ENCODE measurements around the gene IFNL3.
"Not testable (repeated sequence)": the region's sequence is repeated elsewhere in the genome, so short reads cannot be mapped to it uniquely, and the experiment has no call there.

The IFNL3 gene

DNA sequence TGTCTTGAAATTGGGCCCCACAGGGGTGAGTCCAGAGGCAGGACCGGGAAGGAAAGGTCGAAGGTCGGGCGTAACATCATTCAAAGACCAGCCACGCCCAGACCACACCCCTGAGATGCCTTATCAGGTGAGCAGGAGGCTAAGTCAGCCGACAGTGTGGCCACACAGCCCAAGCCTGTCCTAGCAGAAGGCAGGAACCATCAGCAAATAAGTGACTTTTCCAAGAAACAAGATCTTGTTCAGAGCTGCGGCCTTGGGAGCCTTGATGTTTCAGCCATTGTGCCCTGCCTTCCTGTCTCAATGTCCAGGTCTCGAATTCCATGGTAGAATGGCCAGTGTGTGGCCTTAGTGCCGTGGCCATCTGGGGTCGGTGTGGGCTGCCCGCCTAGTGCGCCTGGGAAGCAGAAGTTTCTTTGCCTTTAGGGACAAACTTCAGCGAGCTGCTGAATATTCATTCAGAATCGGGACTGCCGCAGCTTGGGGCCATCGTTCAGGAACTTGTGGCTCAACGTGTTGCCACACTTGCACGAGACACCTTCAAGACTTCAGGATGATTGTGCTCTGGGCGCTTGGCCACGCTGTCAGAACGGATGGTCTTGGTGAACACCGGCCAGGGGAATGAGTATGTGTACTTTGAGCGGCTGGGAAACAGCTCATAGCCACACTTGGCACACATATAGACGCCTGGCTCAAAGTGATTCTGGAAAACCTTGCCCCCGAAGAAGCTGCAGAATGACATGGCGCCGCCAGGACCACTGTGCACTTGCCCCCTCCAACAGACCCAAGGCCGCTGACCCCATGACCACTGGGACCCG lies 9.9 kb upstream of the IFNL3 start:
- intact Hi-C loops (cut with DNase I) = no loop called here
- DNase-seq = peak in 2 of 10 donors; percentile 53 to 63

DNA sequence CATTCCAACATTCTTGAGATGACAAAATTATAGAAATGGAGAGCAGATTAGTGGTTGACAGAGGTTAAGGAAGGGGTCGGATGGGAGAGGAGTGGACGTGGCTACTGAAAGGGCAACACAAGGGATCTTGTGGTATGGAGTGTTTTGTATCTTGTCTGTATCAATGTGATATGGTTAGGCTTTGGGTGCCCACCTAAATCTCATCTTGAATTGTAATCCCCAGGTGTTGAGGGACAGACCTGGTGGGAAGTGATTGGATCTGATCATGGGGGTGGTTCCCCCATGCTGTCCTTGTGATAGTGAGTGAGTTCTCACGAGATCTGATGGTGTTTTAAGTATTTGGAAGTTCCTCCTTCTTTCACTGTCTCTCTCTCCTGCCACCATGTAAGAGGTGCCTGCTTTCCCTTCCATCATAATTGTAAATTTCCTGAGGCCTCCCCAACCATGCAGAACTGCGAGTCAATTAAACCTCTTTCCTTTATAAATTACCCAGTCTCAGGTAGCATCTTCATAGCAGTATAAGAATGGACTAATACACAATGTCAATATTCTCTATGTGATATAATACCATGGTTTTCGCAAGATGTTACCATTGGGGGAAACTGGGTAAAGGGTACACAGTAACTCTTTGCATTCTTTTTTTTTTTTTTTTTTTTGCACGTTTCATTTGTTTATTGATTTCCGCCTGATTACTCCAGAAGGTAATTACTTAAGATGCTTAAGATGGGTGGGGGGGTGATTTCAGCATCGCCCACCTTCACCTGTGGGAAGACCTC lies 8.8 kb upstream of the IFNL3 start:
- DNase-seq = no peak
- intact Hi-C loops (cut with DNase I) = no loop called here

DNA sequence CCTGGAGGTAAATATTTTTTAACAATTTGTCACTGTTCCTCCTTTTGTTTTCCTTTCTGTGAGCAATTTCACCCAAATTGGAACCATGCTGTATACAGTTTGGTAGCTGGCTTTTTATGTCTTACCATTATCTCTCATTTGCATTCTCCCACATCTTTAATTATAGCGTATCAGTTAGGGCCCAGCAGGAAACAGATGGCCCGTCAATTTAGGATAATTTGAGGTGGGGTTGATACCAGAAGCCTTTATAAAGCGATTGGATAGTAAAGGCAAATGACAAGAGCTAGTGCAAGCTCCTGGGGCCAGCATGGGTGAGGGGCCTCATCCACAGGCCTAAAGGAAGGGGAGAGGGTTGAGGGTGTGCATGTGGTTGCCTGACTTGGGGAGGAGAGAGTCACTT lies 7.7 kb upstream of the IFNL3 start:
- intact Hi-C loops (cut with DNase I) = no loop called here
- no peak for DNase-seq

DNA sequence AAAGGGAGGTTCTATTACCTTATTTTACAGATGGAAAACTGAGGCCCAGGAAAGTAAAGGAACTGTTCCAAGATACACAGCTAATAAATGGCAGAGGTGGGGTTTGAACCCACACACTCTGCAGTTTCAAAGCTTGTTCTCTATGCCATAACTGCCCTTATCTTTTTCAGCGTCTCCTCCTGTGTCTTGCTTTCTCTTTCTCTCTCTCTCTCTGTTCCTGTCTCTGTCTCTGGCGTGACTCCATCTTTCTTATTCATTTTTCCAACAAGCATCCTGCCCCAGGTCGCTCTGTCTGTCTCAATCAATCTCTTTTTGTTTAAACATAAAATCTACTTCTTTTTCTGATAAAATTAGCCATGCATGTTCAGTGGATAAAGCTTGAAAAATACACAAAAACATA lies 7.0 kb upstream of the IFNL3 start:
- DNase-seq = no peak
- intact Hi-C loops (cut with DNase I) = no loop called here

DNA sequence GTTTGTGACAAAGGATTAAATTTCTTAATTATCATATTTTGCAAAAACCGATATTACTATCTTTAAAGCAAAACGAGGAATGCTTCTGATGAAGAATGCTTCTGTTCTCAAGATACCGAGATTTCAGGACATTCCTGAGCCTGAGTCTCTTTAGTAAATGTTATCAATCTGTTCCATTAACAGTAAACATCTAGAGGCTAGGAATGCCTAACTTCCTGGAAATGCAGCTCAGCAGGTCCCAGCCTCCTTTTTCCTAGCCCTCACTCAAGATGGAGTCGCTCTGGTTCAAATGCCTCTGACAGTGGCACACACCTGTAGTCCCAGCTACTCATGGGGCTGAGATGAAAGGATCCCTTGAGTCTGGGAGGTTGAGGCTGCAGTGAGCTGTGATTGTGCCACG lies 6.3 kb upstream of the IFNL3 start:
- DNase-seq = no peak
- intact Hi-C loops (cut with DNase I) = no loop called here

DNA sequence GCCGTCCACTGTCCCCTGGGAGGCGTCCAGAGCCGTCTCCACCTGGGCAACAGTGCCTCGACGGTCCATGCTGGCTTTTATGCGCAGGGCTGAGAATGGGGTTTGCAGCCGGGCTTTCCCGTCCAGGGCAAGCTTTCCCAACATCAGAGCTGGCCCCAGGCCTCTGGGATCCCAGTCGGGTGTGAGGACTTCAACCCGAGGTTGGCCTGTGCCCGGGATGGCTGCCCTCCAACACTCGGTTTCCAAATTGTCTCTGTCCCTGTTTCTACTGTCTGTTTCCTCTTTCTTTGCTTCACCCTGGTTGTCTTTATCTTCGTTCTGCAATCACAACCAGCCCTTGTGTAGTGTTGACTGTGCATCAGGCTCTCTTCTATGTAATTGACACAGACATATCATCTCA lies 4.0 kb upstream of the IFNL3 start, which contains the start of gene IFNL4:
TSS of gene IFNL4 (minus strand) at position 51 of the 400 bp plus-strand sequence.
- intact Hi-C loops (cut with DNase I) = no loop called here
- peak in 1 of 10 donors; percentile 49 for DNase-seq

DNA sequence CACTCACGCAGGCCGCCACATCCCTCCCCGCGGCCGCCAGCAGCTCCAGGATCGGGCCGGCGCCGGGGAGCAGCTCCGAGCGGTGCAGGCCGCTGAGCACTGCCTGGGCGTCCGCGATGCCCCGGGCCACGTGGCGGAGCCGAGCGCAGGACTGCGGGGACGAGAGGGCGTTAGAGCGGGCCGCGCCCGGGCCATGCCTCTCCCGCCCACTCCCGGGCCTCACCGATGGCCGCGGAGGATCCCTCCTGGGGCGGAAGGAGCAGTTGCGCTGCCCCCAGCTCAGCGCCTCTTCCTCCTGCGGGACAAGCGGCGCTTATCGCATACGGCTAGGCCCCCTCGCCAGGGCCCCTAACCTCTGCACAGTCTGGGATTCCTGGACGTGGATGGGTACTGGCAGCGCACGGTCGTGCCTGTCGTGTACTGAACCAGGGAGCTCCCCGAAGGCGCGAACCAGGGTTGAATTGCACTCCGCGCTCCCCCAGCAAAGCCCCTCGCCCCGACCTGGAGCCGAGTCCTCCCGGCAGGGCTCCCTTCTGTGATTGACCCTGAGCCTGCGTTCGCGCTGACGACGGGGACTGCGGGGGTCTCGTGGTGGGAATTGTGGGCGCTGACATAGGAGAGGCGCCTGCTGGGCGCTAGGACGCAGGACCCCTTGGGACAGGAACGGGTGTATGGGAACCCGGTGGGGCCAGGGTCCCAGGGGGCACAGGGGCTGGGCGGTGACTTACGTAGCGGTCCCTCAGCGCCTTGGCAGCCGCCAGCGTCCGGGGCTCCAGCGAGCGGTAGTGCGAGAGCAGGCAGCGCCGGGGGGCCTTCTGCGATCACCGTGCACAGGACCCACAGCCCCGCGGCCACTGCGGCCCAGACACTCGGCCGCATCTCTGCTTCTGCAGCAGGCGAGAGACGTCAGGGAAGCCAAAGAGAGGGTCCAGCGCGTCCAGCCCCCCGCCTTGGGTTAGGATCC lies 3.2 kb upstream of the IFNL3 start:
- peak in 2 of 10 donors; percentile 19 to 84 for DNase-seq

DNA sequence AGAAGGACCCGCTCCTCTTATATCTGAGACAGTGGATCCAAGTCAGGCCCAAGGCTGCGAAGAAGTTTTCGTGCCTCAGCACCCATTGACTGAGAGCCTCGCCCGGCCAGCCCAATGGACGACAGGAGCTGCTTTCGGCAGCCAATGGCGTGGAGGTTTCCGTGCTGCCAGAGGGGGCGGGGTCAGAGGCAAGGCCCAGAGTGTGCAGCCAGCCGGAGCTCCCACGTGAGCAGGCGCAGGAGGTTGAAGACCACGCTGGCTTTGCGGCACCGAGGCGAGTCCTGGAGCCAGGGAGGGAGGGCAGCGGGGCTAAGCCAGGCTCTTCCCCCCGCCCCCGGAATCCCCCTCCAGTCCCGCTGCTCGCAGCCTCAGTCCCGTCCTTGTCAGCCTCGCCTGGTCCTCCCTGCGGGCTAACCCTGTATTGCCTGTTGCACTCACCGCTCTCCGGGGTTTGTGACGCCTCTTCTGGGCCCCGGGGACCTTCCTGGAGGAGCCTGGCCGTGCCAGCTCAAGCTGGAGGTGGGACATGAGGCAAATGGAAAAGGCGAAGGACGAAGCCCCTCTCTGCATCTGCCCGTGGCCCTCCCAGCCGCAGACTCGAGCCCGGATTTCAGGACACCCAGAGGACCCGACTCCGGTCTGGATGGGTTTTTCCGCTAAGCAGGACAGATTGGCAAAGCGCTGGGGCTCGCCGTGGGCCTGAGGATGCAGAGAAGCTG lies 2.3 kb upstream of the IFNL3 start:
- intact Hi-C loops (cut with DNase I) = no loop called here
- peak in 8 of 10 donors; percentile 20 to 92 (median 38) for DNase-seq

More for the DNA sequence above, 3.2 kb upstream of the IFNL3 start:
- intact Hi-C loops (cut with DNase I) = no loop called here

DNA sequence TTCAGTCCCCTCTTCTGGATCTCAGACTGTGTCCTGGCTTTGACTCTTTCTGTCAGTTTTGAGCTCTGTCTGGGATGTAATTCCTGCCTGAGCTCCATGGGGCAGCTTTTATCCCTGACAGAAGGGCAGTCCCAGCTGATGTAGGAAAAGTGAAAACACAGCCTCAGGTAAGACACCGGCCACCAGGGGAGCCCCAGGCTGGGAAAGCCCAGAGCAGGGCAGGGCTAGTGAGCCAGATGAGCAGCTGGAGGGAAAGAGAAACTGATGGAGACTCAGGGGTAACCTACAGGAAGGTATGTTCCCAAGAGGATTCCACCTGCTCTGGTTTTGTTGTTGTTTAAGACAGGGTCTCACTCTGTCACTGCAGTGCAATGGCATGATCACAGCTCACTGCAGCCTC lies 360 bp upstream of the IFNL3 start:
- DNase-seq; intact Hi-C loops (cut with DNase I): not testable (repeated sequence)

DNA sequence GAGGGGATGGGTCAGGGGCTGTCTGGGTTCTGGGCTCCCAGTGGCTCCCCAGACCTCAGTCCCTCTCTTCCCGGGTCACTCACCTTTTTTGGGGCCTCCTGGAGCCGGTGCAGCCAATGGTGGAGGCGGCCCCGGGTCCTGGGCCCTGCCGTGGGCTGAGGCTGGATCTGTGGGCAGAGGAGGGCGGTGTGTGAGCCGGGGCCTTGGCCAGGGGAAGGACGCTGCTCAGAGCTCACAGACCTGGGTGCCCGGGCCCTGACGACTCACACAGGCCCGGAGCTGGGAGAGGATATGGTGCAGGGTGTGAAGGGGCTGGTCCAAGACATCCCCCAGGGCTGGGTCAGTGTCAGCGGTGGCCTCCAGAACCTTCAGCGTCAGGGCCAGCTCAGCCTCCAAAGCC lies 1.1 kb downstream of the IFNL3 start:
- intact Hi-C loops (cut with DNase I) = not testable (repeated sequence)
- peak in 1 of 10 donors; percentile 49 for DNase-seq

DNA sequence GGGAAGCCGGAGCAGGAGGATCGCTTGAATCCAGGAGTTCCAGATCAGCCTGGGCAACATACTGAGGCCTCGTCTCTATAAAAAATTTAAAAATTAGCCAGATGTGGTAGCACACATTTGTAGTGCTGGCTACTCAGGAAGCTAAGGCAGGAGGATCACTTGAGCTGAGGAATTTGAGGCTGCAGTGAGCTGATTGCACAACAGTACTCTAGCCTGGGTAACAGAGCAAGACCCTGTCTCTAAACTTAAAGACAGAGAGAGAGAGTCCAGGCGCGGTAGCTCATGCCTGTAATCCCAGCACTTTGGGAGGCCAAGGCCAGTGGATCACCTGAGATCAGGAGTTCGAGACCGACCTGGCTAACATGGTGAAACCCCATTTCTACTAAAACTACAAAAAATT lies 4.4 kb downstream of the IFNL3 start:
- intact Hi-C loops (cut with DNase I) = no loop called here
- DNase-seq = no peak

DNA sequence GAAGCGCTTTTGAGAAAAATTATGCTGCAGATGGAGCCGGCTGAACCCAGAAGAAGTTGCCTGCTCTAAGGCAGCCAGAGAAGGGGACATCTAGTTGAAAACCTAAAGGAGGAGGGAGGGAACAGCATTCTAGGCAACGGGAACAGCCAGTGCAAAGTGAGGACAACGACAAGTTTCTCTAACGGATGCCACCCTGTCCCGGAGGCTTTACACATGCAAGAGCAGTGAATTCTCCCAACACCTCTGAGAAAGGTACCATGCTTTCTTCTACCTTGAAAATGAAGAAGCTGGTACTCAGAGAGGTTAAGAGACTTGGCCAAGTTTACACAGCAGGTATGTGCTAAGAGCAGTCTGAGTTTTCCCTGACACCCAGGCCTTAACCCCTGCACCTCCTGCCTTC lies 5.9 kb downstream of the IFNL3 start:
- intact Hi-C loops (cut with DNase I) = no loop called here
- DNase-seq = no peak

DNA sequence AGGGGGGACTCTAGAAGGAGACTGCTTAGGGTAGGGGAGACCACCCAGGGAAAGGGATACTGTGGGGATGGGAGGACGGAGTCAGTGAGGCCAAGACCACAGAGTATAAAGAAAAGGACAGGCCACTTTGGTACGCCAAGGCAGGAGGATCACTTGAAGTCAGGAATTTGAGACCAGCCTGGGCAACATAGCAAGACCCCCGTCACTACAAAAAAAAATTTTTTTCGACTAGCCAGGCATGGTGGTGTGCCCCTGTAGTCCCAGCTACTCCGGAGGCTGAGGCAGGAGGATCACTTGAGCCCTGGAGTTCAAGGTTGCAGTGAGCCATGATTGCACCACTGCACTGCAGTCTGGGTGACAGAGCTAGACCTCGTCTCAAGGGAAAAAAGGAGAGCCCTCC lies 6.6 kb downstream of the IFNL3 start:
- intact Hi-C loops (cut with DNase I) = no loop called here
- DNase-seq = no peak

DNA sequence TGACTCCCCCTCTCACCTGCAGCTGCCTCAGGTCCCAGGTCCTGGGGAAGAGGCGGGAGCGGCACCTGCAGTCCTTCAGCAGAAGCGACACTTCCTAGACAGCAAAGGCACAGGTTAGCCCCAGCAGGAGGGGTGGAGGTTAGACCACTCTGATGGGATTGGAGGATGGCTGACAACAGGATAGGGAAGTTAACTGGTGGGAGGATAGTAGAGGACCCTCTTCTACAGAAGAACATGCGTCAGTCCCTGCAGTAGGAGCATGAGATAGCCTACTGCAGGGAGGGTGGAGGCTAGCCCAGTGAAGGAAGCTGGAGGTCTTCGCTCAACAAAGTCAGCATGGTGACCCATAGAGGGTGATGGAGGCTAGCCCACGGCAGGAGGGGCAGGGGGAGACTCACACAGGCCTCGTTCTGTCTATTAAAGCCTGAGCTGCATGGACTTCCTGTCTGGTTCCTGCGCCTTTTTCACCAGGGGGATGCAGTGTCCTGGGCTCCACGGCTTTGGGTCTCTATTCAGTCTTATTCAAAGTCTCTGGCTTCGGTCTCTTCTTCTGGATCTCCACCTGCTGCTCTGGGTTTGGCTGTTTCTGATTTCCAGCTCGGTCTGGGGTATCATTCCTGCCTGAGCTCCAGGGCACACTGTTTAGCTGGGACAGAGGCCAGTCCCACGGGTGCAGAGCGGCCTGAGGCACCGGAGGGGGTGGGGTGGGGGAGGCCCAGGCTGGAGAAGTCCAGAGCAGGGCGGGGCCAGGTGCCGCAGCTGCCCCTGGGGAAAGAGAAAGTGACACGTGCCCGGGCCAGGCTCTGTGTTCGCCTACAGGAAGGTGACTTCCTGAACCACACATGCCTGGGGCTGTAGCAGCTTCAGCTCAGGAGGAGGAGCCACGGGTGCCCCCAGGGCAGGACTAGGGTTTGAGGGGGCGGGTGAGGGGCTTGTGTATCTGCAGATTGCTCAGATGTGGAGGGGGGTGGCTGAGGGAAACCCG lies 7.3 kb downstream of the IFNL3 start:
- DNase-seq = no peak
- intact Hi-C loops (cut with DNase I) = no loop called here

DNA sequence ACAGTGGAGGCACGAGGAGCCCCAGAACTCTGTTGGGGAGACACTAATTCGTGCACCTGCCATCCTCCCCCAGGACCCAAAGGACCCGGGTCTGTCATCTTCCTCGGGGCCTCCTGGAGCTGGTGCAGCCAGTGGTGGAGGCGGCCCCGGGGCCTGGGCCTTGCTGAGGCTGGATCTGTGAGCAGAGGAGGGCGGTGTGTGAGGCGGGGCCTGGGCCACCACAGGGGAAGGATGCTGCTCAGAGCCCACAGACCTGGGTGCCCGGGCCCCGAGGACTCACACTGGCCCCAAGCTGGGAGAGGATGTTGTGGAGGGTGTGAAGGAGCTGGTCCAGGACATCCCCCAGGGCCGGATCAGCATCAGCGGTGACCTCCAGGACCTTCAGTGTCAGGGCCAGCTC lies 8.3 kb downstream of the IFNL3 start:
- intact Hi-C loops (cut with DNase I) = no loop called here
- peak in 1 of 10 donors; percentile 55 for DNase-seq

DNA sequence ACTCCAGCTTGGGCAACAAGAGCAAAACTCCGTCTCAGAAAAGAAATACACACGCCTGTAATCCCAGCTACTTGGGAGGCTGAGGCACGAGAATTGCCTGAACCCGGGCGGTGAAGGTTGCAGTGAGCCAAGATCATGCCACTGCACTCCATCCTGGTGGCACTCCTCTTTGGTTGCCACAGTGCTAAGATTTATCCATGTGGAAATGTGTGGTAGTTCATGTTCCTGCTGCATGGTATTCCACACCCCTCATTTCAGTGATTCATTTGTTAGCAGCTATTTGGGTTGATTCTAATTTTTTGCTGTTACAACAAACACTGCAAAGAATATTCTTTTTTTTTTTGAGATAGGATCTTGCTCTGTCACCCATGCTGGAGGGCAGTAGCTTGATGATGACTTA lies 12.1 kb downstream of the IFNL3 start:
- intact Hi-C loops (cut with DNase I) = no loop called here

DNA sequence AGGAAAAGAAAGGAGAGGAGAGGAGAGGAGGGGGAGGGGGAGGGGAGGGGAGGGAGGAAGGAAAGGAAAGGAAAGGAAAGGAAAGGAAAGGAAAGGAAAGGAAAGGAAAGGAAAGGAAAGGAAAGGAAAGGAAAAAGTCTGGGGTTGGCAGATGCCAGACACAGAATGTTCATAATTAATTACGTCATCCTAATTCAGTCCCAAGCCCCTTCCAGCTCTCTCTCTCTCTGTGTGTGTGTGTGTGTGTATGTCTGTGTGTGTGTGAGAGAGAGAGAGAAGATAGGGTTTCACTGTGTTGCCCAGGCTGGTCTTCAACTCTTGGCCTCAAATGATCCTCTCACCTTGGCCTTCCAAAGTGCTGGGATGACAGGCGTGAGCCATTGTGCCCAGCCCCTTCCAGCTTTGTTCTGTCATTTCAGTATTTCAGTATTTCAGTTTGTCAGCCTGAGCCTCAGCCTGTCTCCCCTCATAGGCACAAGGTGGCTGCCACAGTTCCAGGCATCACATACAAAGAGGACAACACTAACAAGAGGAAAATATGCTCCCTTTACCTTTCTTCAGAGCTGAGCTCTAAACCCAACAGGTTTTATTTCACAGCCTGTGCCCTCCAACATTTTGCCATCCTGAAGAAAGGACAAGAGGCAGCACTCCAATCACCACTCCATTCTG lies 14.6 kb downstream of the IFNL3 start:
- DNase-seq = peak in 2 of 10 donors; percentile 0 to 18
- intact Hi-C loops (cut with DNase I) = no loop called here

More for the DNA sequence above, 12.1 kb downstream of the IFNL3 start:
- DNase-seq = peak in 1 of 10 donors; percentile 4

DNA sequence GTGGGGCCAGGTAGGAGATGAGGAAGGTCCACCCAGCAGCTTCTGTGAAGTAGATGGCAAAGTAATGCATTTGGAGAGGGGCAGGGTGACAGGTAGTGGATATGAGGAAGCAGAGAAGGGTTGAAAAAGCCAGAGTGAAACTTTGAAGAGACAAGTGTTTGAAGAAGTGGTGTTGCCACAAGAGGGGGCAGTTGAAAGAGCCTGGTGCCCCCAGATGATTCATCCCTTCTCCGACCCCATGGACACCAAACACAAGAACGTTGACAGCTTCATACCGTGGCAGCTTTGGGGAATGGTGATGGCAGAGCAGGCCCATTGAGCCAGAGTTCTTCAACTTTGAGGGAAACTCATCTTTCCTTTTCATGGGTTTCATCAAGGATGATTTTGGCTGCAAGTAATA lies 19.9 kb downstream of the IFNL3 start:
- intact Hi-C loops (cut with DNase I) = no loop called here
- DNase-seq = peak in 1 of 10 donors; percentile 21
